NCI-H82 treated with DMSO at 0.1 percent for 48 hours (cell line): Measurements from ENCODE around the gene BANP.
"Not testable (repeated sequence)": the region's sequence is repeated elsewhere in the genome, so short reads cannot be mapped to it uniquely, and the experiment has no call there.

Source experiments
- DNase-seq: peaks from one replicate; lab custom pipeline; 2025; ENCODE audit not compliant: unreplicated experiment; lab: John Stamatoyannopoulos, UW

The BANP gene, protein sequence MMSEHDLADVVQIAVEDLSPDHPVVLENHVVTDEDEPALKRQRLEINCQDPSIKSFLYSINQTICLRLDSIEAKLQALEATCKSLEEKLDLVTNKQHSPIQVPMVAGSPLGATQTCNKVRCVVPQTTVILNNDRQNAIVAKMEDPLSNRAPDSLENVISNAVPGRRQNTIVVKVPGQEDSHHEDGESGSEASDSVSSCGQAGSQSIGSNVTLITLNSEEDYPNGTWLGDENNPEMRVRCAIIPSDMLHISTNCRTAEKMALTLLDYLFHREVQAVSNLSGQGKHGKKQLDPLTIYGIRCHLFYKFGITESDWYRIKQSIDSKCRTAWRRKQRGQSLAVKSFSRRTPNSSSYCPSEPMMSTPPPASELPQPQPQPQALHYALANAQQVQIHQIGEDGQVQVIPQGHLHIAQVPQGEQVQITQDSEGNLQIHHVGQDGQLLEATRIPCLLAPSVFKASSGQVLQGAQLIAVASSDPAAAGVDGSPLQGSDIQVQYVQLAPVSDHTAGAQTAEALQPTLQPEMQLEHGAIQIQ

DNA sequence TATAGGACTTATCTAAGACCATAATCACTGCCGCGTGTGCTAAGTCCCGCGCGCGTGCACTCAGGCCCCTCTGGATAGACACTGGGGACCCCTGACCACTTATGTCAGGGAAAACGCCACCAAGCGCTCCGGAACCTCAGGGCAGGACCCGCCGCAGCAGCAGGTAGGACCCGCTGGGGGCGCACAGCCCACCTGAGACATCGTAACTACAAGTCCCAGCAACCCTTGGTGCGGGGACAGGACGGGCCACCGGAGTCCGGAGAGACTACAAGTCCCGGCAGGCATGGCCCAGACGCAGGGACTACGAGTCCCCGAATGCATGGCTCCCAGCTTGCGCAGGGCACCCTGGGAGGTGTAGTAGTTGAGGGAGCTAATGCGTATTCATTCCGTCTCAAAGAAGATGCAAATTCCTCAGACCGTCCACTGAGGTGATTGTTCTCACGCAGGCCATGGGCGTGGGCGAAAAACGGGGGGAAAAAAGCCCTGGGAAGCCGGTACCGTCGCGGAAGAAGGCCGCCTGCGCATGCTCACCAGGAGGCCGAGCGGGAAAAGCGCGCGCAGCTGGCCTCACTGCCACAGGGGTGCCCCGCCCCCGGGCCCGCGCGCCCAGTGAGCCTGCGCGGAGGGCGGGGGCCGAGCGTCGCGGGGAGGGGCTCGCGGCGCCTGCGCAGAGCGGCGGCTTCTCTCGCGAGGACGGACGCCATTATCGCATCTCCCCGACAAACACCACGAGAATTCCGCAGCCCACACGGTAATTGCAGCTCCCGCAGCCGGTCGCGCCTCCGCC lies at the start of gene BANP:
Gene BANP (plus strand): TSS at position 670 of the 787 bp plus-strand sequence. CDS start 23,682 bp downstream, outside the sequence.
- DNase-seq: peak; percentile 89

DNA sequence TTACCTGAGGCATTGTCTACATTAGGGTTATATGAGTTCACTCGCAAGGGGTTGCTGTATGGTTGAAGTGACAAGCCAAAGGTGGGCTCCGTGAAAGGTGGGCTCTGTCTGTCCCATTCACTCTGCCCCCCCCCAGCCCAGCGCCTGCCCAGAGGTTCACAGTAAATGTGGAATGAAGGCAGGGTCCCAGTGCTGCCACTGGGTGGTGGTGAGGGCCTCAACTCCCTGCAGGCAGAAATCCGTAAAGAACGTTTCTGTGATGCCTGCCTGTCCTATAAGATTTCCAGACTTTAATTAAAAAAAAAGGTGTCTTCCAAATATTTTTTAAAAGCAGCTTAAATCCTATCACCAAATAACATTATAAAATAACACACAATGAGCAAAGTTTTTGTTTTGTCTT lies 46.3 kb upstream of the BANP start:
- DNase-seq: not testable (repeated sequence)

GRCh38 chr16:87905521-87905920 lies 45.7 kb upstream of the BANP start:
- not testable (repeated sequence) for DNase-seq

- DNase-seq: not testable (repeated sequence)
These were observed 43.1 kb upstream of the BANP start for GRCh38 chr16:87908101-87908500.

DNA sequence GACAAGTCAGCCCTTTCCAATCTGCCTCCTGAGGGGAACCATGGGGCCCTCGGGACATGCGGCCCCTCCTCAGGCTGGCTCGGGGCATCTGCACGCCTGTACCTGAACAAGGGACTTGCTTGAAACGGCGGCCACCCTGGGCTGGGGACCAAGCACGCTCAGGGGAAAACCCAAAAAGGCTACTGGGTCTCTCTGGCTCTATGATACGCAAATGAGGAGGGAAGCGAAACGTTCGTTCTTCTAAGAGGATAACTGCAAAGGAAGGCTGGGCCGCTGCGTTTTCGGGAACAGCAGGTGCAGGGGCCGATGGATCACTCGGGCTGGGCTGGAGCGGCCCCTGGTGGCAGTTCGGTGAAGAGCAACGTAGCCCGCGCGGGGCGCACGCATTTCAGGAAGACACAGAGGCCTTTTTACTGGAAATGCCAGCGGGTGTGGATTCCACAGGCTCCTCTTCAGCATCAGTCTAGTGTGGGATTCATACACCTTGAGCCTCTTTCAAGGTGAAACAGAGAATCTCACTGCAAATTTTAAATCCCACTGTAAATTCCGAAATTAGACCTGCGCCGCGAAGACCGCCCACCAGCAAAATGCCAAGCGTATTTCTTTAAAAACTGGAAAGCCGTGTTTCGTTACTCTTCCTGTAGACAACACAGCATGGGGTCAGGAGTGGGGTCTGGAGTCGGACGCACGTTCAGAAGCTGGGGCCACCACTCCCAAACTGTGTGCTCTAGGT lies 41.9 kb upstream of the BANP start:
- DNase-seq: peak; percentile 46

GRCh38 chr16:87911106-87911763 lies 40.0 kb upstream of the BANP start:
- not testable (repeated sequence) for DNase-seq

GRCh38 chr16:87912691-87913090 lies 38.5 kb upstream of the BANP start:
- not testable (repeated sequence) for DNase-seq

GRCh38 chr16:87914021-87914725 lies 37.1 kb upstream of the BANP start:
- DNase-seq: not testable (repeated sequence)

DNA sequence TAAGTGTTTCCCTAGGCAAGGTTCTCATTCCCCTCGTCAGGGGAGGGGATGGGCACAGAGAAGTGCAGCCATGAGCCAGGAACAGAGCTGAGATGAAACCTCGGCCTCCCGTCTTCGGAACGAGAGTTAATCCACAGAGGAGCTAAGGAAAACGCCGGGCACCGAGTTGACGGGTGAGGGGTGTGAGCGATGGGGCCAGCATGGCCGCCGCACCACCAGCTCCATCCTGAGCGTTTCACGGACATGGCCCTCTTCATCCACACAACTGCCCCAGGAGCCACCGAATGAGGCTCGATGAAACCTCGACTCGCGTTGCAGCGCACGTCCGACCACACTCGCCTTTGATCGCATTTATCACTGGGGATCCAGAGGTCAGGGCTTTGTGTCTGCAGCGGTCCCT lies 36.4 kb upstream of the BANP start:
- DNase-seq: no peak

GRCh38 chr16:87917503-87917902 lies 33.7 kb upstream of the BANP start:
- no peak for DNase-seq

DNA sequence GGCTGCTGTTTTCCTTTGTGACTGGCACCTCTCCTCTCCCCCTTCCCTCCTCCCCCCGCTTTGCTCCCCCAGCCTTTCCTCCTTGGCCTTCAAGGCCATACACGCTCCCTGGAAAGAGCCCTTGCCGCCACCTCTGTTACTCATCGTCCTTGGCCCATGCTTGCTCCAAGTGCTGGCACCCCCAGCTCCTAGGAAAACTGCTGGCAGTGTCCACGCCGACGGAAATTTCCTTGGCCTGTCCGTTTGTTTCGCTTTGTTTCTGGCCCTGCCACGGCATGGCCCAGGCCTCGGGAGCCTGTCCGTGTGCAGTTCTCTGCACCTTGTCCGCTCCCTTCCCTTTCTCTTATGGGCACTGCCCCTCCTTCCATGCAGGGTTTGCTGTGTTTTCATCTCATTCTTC lies 32.9 kb upstream of the BANP start:
- no peak for DNase-seq

GRCh38 chr16:87918866-87919680 lies 32.2 kb upstream of the BANP start:
- DNase-seq: no peak

DNA sequence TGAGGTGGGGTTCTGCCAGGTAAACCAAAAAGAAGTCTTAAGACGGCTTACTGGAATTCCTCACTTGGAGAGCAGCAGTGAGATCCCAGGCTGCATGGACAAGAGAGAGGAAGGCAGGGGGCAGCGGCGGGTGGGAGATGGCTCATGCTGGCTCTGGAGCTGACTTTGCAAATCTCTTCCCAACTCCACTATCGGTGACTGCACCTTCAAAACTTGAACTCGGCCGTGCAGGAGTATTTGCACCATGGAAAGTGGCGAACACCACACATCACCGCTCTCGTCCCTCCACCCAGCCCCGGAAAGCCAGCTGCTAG lies 31.6 kb upstream of the BANP start:
- no peak for DNase-seq

GRCh38 chr16:87921236-87921773 lies 29.9 kb upstream of the BANP start:
- peak; percentile 48 for DNase-seq

- DNase-seq: no peak
These were observed 28.9 kb upstream of the BANP start for GRCh38 chr16:87922250-87922871.

DNA sequence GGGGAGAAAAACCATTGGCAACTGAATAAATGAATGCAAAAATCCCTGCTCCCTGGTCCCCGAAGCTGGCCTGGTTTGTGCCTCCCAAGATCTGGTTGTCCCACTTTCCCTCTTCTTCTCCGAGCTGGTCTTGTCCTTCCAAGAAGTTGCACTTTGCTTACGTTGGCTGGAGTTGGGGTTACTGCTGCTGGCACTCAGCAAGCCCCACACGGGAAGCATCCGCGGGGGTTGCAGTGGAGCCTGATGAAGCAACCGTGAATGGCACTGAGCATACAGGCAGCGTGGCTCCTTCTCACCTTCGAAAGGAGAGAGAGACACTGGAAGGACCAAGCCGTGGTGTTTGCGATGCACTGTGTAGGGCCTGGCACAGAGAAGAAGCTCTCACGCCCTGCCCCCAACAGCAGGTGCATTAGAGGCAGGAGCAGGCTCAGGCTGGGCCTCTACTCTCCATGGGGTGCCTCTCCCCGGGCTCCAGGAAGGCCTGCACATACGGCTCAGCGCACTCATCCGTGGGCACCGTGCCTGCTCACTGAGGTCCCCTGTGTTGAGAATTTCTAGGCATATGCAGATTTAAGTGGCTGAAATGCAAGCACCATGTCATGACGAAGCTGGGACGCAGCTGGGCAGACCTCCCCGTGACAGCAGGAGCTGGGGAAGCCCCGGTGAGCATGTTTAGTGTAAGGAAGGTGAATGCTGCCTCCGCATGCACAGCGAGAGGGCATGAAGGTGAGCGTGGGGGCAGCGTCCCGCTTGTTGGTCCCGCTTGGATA lies 27.0 kb upstream of the BANP start:
- no peak for DNase-seq

DNA sequence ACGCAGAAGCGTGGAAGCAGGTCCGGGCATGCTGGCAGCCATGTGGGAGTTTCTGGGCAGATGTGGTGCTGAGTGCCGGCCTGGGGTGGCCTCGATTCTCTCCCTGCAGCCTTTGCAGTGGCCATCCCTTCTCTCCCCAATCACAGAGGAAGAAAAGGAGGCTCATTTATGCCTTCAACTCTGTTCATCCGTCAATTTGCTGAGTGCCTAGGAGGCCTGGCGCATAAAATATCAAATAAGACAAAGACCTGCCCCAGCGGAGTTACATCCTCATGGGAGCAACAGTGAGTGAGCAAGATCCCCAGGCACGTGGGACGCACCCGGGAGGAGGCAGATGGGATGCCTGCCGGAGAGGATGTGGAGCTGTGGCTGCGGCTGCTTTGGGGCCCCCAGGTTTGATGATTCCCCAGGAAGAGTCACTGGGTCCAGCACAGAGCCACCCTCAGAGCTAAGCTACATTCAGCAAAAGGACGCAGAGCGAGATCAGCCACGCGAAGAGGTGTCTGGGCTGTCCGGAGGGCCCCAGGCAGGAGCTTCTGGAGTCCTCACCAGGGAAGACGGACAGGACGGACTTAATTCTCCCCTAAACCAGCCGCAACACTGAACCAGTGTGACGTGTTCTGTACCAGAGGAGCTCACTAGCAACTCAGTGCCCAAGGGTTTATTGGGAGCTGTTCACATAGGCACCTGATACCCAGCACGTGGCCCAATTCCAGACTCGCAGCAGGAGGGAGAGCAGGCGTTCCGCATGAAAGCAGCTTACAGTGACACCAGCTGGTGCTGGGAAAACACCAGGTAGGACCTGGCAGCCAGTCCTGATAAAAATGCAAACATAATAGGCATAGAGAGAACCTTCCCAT lies 26.2 kb upstream of the BANP start:
- no peak for DNase-seq
